Measurements from ENCODE around the gene NEURL3. TPM values are rescaled to one million over a fixed set of nuclear protein-coding genes. Genes with fewer than 3 reads are reported as not detected.
"Not testable (repeated sequence)": the region's sequence is repeated elsewhere in the genome, so short reads cannot be mapped to it uniquely, and the experiment has no call there.

NEURL3 gene
- total RNA-seq, 1 donor from 2014 or later, result 0.13 TPM

- TF ChIP-seq CTCF (IDR thresholded peaks at IDR 0.05; ENCODE audit: unreplicated experiment), result no peak
- peaks cover 6% of the 10 kb centered on the region for H3K9me3 Mint-ChIP-seq
- no peak overlapping the region for H3K4me3 Mint-ChIP-seq
- H3K4me1 Mint-ChIP-seq, result peaks cover 6% of the 10 kb centered on the region
- H3K36me3 Mint-ChIP-seq, result no peaks in the 10 kb centered on the region
- H3K27ac Mint-ChIP-seq, result no peak overlapping the region
- DNase-seq (ENCODE audit: low spot score in 2 of 2, unreplicated experiment in 2 of 2), result no peak
- peaks cover 3% of the 10 kb centered on the region for H3K27me3 Mint-ChIP-seq (ENCODE audit: low read depth)
Observed at GRCh38 chr2:96500385-96501066, 4.6 kb downstream of the NEURL3 start.

- no peak for DNase-seq (ENCODE audit: low spot score in 2 of 2, unreplicated experiment in 2 of 2)
- Mint-ChIP-seq H3K27me3 (ENCODE audit: low read depth) (peaks cover 4% of the 10 kb centered on the region), H3K9me3 (peaks cover 16% of the 10 kb centered on the region), H3K4me1 (no peaks in the 10 kb centered on the region), H3K36me3 (peaks cover under 1% of the 10 kb centered on the region), H3K4me3 (no peak overlapping the region), H3K27ac (no peak overlapping the region)
- TF ChIP-seq CTCF (IDR thresholded peaks at IDR 0.05; ENCODE audit: unreplicated experiment), result no peak
Observed at GRCh38 chr2:96499061-96499960, 5.8 kb downstream of the NEURL3 start.

DNA sequence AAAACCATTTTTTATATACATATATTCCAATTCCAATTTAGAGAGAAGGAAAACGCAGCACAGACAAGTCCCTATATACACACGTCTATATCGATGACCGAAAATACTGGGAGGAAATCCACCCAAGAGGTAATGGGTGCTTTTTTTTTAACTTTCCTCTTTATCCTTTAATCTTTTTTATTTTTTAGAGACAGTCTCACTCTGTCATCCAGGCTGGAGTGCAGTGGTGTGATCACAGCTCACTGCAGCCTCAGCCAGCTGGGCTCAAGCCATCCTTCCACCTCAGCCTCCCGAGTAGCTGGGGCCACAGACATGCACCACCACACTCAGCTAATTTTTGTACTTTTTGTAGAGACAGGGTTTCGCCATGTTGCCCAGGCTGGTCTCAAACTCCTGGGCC, 6.5 kb downstream of the NEURL3 start:
- H3K27ac Mint-ChIP-seq; DNase-seq (ENCODE audit: low spot score in 2 of 2, unreplicated experiment in 2 of 2); H3K36me3 Mint-ChIP-seq; H3K4me3 Mint-ChIP-seq; H3K27me3 Mint-ChIP-seq (ENCODE audit: low read depth); H3K4me1 Mint-ChIP-seq: not testable (repeated sequence)
- H3K9me3 Mint-ChIP-seq, result peaks cover 19% of the 10 kb centered on the region

DNA sequence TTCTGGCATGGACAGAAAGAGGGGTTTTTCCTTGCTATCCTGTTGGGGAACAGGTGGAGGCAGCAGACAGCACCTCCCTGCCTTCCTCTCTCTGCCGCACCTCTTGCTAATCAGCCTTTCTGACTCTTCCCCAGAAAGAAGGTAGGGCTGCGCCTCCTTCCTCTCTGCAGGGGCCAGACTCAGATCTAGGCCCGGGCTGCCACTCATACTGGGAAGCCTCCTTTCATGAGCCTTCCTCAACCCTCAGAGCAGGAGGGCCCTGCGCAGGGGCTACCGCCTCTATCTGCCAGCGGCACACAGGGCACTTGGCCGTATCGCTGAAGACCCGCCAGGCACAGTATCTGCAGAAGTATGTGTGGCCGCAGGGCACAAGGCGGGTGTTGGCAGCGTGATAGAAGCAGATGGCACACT, 7.1 kb downstream of the NEURL3 start:
- Mint-ChIP-seq H3K36me3 (peaks cover 2% of the 10 kb centered on the region), H3K4me3 (no peak overlapping the region), H3K27me3 (ENCODE audit: low read depth) (peaks cover 9% of the 10 kb centered on the region), H3K27ac (no peak overlapping the region), H3K4me1 (no peaks in the 10 kb centered on the region), H3K9me3 (peaks cover 19% of the 10 kb centered on the region)
- no peak for TF ChIP-seq CTCF (IDR thresholded peaks at IDR 0.05; ENCODE audit: unreplicated experiment)
- DNase-seq (ENCODE audit: low spot score in 2 of 2, unreplicated experiment in 2 of 2), result no peak

- Mint-ChIP-seq H3K4me1 (no peaks in the 10 kb centered on the region), H3K4me3 (no peak overlapping the region), H3K27ac (no peak overlapping the region), H3K9me3 (peaks cover 19% of the 10 kb centered on the region), H3K36me3 (peaks cover 2% of the 10 kb centered on the region), H3K27me3 (ENCODE audit: low read depth) (peaks cover 9% of the 10 kb centered on the region)
- no peak for DNase-seq (ENCODE audit: low spot score in 2 of 2, unreplicated experiment in 2 of 2)
- no peak for TF ChIP-seq CTCF (IDR thresholded peaks at IDR 0.05; ENCODE audit: unreplicated experiment)
Observed at GRCh38 chr2:96495982-96496629, 9.1 kb downstream of the NEURL3 start.

- Mint-ChIP-seq H3K9me3 (peaks cover 26% of the 10 kb centered on the region), H3K36me3 (peaks cover 2% of the 10 kb centered on the region), H3K27ac (no peak overlapping the region), H3K27me3 (ENCODE audit: low read depth) (peaks cover 9% of the 10 kb centered on the region), H3K4me1 (no peaks in the 10 kb centered on the region), H3K4me3 (no peak overlapping the region)
- no peak for TF ChIP-seq CTCF (IDR thresholded peaks at IDR 0.05; ENCODE audit: unreplicated experiment)
- no peak for DNase-seq (ENCODE audit: low spot score in 2 of 2, unreplicated experiment in 2 of 2)
Observed at GRCh38 chr2:96494188-96494587, 11.0 kb downstream of the NEURL3 start.

Data from mesothelial cell of epicardium (in vitro differentiated cells).